Measurements from ENCODE around the gene PLXNC1. TPM values are rescaled to one million over a fixed set of nuclear protein-coding genes. Genes with fewer than 3 reads are reported as not detected.

The PLXNC1 gene
- total and polyA plus RNA-seq, 9 of the 15 experiments (the other 6 are each of a cell fraction or from before 2014, with no cell fraction given) = 0.08 to 0.87 (median 0.28) TPM

DNA sequence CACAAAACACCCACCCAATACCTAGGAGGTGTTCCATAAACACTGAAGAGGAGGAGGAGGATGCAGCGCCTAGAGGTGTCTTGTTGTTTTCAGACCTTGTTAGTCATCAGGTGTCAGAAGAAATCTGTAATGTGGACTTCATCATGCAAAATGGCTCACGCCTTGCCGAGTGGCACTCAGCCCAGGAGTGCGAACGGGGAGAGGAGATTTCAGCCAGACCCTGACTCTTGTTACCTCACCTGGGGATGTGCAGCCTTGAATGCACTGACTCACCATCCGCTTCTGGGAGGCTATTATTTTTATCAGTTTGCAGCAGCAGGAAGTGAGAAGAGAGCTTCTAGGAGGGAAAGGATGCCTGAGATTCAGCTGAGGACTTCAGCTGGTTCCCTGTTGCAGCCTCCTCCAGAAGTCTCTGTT, 48.2 kb upstream of the PLXNC1 start (continued):
- TF ChIP-seq KLF6 (CRISPR knock-in tag; IDR thresholded peaks at IDR 0.05; ENCODE audit: borderline replicate concordance) (no peak), FOXK2 (conservative IDR thresholded peaks at IDR 0.05 in 1 of 2, IDR thresholded peaks at IDR 0.05 in 1 of 2; ENCODE audit: low read depth in 2 of 2) (no peak; a peak in 1 of 4 replicates), ZEB2 (IDR thresholded peaks at IDR 0.05) (peak; percentile 97), PKNOX1 (IDR thresholded peaks at IDR 0.05) (peak; percentile 31; the same call in 1 of the 2 replicates), ATF7 (IDR thresholded peaks at IDR 0.05) (peak; percentile 60; the same call in 1 of the 2 replicates), MYNN (IDR thresholded peaks at IDR 0.05) (peak; percentile 78; the same call in 1 of the 2 replicates), MYNN (CRISPR knock-in tag; IDR thresholded peaks at IDR 0.05) (no peak), KAT7 (CRISPR knock-in tag; IDR thresholded peaks at IDR 0.05; ENCODE audit: borderline replicate concordance) (no peak), TGIF2 (CRISPR knock-in tag; IDR thresholded peaks at IDR 0.05) (no peak), RBFOX2 (IDR thresholded peaks at IDR 0.05; ENCODE audit: low read depth, low read length) (peak; percentile 35; the same call in 1 of the 2 replicates), ZFP36 (IDR thresholded peaks at IDR 0.05; ENCODE audit: low read depth, low read length, partially characterized antibody) (peak; percentile 18), MCM2 (IDR thresholded peaks at IDR 0.05; ENCODE audit: low read depth) (no peak), HDAC2 (IDR thresholded peaks at IDR 0.05) (peak; percentile 78), EP300 (IDR thresholded peaks at IDR 0.05; ENCODE audit: low read length) (peak; percentile 92), ATF4 (CRISPR knock-in tag; IDR thresholded peaks at IDR 0.05) (peak; percentile 80)
- TF ChIP-seq, protein P1, sequence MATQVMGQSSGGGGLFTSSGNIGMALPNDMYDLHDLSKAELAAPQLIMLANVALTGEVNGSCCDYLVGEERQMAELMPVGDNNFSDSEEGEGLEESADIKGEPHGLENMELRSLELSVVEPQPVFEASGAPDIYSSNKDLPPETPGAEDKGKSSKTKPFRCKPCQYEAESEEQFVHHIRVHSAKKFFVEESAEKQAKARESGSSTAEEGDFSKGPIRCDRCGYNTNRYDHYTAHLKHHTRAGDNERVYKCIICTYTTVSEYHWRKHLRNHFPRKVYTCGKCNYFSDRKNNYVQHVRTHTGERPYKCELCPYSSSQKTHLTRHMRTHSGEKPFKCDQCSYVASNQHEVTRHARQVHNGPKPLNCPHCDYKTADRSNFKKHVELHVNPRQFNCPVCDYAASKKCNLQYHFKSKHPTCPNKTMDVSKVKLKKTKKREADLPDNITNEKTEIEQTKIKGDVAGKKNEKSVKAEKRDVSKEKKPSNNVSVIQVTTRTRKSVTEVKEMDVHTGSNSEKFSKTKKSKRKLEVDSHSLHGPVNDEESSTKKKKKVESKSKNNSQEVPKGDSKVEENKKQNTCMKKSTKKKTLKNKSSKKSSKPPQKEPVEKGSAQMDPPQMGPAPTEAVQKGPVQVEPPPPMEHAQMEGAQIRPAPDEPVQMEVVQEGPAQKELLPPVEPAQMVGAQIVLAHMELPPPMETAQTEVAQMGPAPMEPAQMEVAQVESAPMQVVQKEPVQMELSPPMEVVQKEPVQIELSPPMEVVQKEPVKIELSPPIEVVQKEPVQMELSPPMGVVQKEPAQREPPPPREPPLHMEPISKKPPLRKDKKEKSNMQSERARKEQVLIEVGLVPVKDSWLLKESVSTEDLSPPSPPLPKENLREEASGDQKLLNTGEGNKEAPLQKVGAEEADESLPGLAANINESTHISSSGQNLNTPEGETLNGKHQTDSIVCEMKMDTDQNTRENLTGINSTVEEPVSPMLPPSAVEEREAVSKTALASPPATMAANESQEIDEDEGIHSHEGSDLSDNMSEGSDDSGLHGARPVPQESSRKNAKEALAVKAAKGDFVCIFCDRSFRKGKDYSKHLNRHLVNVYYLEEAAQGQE (IDR thresholded peaks at IDR 0.05; ENCODE audit: borderline replicate concordance) = peak; percentile 36; the same call in 1 of the 2 replicates
- TF ChIP-seq, protein P1 (CRISPR knock-in tag; IDR thresholded peaks at IDR 0.05; ENCODE audit: low read depth) = no peak
- TF ChIP-seq, protein P2, sequence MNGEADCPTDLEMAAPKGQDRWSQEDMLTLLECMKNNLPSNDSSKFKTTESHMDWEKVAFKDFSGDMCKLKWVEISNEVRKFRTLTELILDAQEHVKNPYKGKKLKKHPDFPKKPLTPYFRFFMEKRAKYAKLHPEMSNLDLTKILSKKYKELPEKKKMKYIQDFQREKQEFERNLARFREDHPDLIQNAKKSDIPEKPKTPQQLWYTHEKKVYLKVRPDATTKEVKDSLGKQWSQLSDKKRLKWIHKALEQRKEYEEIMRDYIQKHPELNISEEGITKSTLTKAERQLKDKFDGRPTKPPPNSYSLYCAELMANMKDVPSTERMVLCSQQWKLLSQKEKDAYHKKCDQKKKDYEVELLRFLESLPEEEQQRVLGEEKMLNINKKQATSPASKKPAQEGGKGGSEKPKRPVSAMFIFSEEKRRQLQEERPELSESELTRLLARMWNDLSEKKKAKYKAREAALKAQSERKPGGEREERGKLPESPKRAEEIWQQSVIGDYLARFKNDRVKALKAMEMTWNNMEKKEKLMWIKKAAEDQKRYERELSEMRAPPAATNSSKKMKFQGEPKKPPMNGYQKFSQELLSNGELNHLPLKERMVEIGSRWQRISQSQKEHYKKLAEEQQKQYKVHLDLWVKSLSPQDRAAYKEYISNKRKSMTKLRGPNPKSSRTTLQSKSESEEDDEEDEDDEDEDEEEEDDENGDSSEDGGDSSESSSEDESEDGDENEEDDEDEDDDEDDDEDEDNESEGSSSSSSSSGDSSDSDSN (IDR thresholded peaks at IDR 0.05; ENCODE audit: borderline replicate concordance in 1 of 2, low read depth in 2 of 2, low read length in 2 of 2) = peak in 1 of 2 experiments; percentile 84; a peak in 2 of 4 replicates

All from K562 (cell line).